NCI-H2081 treated with DMSO at 0.1 percent for 48 hours (cell line): Measurements from ENCODE around the gene CHKB.
A peak's percentile ranks its signal among the peaks of the same experiment; 100 is the strongest.
"Not testable (repeated sequence)": the region's sequence is repeated elsewhere in the genome, so short reads cannot be mapped to it uniquely, and the experiment has no call there.

ENCODE experiments used
- DNase-seq: peaks from one replicate; lab custom pipeline; 2025; lab: John Stamatoyannopoulos, UW

The CHKB gene

DNA sequence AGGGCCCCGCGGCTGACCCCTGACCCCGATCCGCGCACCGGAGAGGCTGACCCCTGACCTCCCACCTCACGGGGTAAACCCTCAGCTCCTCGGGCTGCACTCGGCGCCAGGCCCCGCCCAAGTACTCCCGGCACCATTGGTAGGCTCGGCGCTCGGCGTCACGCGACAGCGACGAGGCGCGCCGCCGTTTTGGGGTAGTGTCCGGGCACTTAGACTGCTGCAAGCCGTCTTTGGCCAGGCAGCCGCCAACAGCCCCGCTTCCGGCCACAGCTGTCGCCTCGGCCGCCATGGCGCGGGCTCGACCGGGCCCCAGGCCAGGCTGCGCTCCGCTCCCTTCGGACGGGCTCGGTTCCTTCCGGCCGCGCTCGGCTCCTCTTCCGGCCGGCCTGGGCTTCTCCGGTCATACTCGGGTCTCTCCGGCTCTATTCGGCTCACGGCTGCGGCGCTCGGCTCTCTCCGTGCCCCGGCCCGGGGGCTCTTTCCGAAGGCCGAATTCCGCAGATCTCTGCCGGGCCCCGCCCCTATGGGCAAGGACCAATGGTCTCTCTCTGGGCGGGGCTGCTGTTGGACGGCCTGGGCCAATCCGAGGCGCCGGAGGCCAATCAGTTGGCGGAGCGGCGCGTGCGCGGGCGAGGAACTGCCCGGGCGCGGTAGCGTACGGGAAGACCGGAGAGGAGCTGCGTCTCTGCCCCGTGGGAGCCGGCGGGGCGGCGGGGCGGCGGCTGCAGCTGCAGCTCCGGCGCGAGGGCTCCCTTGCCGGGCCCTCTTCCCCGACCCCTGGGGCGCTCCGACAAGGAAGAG lies at the start of gene CHKB:
Gene CHKB, minus strand, starts transcription at position 357 of the 801 bp plus-strand sequence. Its CDS starts 68 bp downstream, at position 289.
- peak; percentile 84 for DNase-seq

GRCh38 chr22:50630376-50630775 lies 47.7 kb upstream of the CHKB start:
- no peak for DNase-seq

- DNase-seq = no peak
Measured at GRCh38 chr22:50628543-50629134, 46.0 kb upstream of the CHKB start.

GRCh38 chr22:50627642-50628542 lies 45.2 kb upstream of the CHKB start, which contains the start of gene ARSA:
TSS of gene ARSA (minus strand) at chr22:50628152. CDS start at chr22:50627779, 373 bp downstream.
- DNase-seq = no peak

DNA sequence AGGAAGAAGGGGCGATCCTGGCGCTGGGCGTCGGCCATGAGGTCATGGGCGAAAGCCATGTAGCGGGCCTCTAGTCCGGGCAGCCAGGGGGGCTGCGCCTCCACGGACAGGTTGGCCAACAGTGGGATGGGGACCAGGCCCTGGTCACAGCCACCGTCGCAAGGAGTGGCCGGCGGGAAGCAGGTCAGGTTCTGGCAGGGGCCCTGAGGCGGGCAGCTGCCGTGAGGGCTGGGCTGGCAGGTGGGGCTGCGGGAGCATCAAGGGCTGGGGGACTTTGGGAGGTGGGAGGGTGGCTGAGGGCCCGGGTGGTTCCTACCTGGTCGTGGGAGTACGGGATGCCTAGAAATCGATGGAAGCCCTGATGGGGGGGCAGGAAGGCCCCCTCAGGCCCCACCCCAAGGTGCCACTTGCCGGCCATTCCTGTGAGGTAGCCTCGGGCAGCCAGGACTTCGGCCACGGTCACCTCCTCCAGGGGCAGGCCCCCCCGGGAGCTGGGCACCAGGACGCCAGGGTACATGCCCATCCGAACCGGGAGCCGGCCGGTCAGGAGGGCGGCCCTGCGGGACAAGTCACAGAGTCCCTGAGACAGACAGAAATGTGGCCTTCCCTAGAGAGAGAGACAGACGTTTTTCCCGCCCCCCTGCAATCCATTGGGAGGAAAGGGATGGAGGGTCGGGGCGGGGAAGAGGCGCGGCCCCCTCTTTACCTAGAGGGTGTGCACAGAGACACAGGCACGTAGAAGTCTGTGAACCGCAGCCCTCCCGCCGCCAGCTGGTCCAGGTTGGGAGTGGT lies 44.4 kb upstream of the CHKB start:
- no peak for DNase-seq

DNA sequence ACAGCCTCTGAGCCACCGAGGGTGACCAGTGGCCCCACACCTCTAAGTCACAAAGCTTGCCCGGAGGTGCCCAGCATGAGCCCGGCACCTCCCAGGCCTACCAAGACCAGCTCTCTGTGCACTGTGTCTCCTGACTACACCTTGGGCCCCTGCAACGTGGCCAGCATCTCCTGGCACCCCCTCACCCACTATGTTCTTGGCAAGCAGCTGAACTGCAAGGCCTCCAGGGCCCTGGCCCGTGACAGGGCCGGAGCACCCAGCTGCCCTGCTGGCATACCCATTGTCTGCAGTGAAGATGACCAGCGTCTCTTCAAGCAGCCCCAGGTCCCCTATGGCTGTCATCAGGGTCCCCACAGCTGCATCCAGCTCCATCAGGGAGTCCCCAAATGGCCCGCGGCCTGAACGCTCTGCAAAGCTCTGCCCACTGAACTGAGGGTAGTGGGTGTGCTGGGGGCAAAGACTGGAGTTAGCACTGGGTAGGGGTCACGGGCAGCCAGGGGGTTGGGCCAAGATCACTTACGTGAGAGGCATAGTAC lies 43.7 kb upstream of the CHKB start:
- DNase-seq = no peak

DNA sequence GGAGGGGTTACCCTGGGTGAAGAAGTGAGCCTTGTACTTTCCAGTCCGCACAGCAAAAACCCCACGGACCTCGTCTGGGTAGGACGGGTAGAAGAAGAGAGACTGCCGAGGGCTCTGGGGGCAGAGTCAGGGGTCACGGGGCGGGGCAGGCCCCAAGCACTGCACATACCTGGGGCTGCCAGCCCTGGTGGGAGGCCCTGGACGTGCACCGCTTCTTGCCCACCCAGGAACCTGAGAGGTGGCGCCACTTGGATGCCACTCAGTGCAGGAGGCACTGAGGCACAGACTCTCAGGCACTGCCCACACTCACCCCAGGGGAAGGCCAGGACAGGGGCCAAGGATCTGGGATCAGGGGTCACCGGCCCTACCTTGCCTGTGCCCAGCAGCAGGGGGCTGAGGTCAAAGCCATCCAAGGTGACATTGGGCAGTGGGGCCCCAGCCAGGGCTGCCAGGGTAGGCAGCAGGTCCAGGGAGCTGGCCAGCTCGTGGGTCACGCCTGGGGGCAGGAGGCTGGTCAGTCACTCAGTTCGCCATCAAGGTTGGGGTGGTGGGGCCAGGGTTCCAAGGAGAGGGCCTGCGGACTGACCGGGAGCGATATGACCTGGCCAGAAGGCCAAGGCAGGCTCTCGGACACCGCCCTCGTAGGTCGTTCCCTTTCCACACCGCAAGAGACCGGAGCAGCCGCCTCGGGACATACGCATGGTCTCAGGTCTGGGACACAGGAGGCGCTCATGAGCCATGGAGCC lies 43.1 kb upstream of the CHKB start:
- DNase-seq = no peak

DNA sequence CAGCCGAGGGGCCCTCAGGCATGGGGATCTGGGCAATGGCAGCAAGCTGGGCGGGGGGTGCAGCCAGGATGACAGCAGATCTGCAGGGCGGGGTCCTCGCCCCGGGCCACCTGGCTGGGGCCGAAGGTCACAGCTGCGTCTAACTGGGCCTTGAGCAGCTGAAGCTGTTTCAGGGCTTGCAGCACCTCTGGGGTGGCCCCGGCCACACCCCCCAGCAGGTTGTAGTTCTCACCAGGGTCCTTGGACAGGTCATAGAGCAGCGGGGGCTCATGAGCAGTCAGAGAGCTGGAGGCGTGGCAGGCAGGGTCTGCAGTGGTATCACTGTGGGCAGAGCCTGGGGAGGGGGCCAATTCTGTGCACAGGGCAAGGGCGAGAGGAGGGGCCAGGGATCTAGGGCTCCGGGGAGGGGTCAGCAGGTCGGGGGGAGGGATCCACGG lies 42.5 kb upstream of the CHKB start:
- DNase-seq = no peak

GRCh38 chr22:50624347-50625130 lies 41.9 kb upstream of the CHKB start:
- no peak for DNase-seq

DNA sequence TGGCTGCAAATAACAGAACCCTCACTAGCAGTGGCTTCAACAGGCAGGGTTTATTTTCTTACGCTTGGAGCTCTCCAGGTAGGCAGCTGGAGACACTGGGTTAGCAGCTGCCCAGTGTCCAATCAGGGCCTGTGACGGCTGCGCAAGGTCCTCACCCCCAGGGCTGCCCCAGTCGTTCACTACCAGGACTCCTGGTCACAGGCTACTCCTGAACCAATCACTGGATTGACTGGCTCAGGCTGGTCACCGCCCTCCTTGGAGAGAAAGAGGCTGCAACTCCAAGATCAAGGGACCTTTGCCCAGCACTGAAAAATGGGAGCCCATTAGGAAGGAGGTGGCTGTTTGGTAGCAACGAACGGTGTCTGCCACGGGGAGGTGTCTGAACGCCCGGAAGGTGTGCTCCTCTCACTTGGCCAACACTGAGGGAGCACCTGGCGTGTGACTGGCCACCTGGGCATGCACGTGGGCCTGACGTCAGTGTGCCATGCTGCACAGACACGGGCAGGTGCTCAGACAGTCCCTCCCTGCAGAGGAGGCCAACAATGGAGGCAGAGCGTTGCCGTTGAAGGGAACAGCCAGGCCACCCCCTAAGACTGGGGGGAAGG lies 40.2 kb upstream of the CHKB start:
- DNase-seq = peak; percentile 27

DNA sequence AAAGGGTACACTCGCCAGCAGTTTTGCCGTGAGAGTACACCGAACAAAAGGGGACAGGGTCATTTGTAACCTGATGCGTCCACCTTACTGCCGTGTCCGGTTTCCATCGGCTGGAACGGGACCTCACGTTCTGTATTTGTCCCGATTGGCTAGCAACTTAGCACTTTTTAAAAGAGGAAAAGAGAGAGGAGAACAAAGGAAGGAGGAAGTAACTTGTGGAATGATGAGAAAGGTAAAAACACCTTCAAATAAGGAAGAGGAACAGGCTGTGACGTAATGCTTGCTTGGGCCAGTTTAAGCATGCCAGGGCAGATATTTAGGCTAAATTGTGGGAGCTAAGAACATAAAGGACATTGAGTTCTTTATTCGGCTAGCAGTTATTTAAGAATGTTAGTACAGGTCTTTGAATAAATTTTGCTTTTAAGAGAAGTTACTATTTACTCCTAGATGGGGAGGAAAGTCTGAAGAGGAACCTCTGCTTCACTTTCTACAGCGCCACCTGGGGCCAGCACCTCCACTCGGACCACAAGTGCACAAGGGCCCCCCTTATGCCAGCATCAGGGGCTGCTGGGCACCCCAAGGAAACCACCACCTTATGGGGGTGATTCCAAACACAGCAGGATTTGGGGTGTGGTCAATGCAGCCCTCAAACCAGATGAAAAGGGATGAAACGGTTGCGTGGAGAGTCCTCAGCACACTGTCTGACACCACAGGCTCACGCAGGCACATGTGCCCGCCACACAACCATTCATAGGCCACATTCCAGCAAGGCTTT lies 39.5 kb upstream of the CHKB start:
- no peak for DNase-seq

DNA sequence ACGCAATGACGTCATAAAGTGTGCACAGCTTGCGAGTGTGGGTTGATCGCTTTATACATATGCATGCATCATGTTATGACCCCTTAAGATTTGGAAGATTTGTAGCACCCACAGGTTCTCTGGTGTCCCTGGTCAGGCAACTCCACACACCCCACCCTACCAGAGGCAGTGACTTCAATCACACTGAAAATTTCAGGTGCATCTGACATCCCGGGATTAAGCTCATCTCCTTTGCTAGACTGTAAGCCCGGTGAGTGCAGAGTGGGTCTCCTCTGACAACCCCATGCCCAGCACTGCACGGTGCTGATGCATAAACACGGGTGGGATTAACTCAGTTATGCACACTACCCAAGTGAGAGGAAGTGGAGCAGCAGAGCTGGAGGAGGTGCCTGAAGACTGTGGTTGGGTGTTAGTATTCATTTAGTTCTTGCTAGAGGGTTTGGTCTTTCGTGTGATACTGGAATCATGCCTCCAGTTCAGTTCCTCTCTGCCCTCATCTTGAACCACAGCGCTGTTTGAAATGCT lies 38.8 kb upstream of the CHKB start:
- no peak for DNase-seq

GRCh38 chr22:50620593-50621355 lies 38.1 kb upstream of the CHKB start:
- DNase-seq = no peak

DNA sequence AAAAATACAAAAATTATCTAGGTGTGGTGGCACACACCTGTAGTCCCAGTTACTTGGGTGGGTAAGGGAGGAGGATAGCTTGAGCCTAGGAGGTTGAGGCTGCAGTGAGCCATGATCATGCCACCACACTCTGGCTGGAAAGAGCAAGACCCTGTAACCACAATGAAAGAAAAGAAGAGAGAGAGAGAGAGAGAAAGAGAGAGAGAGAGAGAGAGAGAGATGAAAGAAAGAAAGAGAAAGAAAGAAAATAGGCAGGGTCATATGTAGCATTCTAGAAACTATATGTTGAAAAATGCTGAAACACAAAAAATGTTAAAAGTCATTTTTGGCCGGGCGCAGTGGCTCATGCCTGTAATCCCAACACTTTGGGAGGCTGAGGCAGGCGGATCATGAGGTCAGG lies 31.6 kb upstream of the CHKB start:
- not testable (repeated sequence) for DNase-seq

GRCh38 chr22:50613291-50613981 lies 30.8 kb upstream of the CHKB start:
- no peak for DNase-seq

DNA sequence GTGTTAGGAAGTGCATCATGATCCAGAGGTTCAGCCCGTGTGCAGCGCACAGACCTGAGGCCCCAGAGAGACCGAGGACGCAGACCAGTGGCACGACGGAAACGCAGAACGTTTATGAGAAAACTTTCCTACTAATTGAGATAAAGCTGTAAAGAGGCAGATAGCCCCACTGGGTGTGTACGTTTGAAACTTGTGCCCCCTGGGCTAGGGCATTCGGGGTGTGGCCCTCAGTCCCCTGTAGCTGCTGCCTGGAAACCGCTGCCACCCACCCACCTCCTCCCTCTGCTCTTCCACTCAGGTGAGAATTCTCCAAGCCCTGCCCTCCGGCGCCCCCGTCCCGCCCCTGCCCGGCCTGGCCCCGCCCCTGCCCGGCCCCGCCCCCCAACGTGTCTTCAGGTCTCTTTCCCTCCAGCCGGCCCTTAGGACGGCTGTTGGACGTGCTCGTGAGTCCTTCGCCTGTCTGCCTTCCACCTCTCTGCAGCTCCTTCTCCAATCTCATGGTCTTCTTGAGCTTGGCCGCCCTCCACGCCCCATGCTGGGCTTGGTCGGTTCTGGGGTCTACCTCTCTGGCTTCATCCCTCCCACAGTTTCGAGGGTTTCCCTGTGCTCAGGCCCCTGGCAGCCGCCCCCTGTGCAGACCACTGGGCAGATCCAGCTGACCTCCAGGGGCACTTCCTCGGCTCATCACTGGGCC lies 30.0 kb upstream of the CHKB start:
- no peak for DNase-seq
